ENCODE results near the gene NOL4L.

The NOL4L gene

DNA sequence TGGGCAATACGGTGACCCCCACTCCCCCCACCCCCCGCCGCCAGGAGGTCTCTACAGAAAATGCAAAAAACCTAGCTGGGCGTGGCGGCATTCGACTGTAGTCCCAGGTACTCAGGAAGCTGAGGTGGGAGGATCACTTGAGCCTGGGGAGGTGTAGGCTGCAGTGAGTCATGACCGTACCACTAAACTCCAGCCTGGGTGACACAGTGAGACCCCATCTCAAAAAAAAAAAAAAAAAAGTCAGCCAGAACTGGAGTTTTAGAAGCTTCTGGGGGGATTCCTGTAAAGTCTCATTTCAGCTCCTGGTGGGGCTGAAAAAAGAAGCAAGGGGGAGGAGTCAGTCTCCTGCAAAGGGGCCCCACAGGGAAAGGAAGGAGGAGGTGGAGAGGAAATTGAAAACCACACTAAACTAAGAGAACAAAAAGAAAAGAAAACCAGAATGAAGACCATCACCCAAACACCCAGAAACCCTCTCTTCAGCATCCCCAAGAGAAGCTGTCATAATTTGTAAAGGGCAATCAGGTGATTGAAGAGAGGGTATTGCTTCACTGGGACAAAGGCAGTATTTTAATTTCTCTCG is 50.4 kb downstream of the NOL4L start:
- TF ChIP-seq CTCF (IDR thresholded peaks at IDR 0.05; ENCODE audit: borderline replicate concordance, insufficient read depth, low read depth, low read length): no peak
- no peak overlapping the region for H3K4me3 ChIP-seq (ENCODE audit: low read depth, low read length)

GRCh38 chr20:32533732-32534131 is 51.4 kb downstream of the NOL4L start:
- no peak overlapping the region for H3K4me3 ChIP-seq (ENCODE audit: low read depth, low read length)
- no peak for TF ChIP-seq CTCF (IDR thresholded peaks at IDR 0.05; ENCODE audit: borderline replicate concordance, insufficient read depth, low read depth, low read length)

DNA sequence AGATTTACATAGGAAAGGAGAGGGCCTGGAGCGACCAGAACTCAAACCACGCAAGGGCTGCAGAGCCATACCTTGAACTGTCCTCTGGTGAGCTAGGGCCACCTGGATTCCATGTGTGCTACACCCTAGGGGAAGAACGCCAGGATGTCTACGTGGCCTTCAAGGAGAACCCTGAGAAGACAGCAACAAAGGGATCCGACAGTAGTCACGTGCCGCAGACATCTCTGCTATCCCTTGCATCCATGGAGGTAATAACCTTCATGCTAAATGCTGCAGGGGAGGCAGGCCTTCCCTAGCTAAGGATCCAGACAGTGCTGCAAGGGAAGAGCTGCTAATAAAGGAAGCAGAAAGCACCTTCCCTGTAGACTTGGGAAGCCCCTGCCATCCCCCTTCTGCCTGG is 52.9 kb downstream of the NOL4L start:
- TF ChIP-seq CTCF (IDR thresholded peaks at IDR 0.05; ENCODE audit: borderline replicate concordance, insufficient read depth, low read depth, low read length): no peak
- no peak overlapping the region for H3K4me3 ChIP-seq (ENCODE audit: low read depth, low read length)

- H3K4me3 ChIP-seq (ENCODE audit: low read depth, low read length): no peak overlapping the region
- no peak for TF ChIP-seq CTCF (IDR thresholded peaks at IDR 0.05; ENCODE audit: borderline replicate concordance, insufficient read depth, low read depth, low read length)
These were observed 56.0 kb downstream of the NOL4L start for GRCh38 chr20:32528905-32529670.

DNA sequence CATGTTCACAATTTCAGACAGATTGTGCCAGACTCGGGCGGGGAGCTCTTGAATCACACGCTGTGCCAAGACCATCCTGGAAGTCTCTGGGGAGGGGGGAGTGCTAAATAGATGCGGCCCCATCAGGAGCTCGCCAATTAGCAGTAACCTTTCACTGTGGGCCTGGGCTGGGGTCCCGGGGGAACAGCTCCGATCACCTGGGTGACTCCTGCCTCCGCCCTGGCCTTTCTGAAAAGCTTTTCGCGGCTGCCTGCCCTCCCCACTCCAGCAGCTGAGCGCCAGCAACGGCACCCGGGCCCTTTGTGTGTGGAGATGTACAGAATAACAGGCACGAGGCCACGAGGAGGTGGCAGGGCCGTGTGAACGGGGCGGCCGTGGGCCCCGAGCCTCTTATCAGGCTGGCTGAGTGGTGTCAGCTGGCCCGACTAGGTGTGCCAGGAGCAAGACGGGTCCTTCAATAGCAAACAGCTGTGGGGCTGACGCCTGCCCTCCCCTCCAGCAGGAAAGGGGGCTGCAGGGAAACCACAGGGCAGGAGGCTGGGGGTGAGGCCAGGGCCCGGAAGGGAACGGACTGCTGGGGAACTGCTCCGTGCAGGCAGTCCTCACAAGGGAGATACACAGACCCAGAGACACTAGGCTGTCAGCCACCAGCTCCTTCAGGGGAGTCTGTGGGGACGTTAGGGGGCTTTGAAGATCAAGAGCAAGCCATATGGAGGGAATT is 56.8 kb downstream of the NOL4L start:
- H3K4me3 ChIP-seq (ENCODE audit: low read depth, low read length): no peak overlapping the region
- TF ChIP-seq CTCF (IDR thresholded peaks at IDR 0.05; ENCODE audit: borderline replicate concordance, insufficient read depth, low read depth, low read length): no peak

DNA sequence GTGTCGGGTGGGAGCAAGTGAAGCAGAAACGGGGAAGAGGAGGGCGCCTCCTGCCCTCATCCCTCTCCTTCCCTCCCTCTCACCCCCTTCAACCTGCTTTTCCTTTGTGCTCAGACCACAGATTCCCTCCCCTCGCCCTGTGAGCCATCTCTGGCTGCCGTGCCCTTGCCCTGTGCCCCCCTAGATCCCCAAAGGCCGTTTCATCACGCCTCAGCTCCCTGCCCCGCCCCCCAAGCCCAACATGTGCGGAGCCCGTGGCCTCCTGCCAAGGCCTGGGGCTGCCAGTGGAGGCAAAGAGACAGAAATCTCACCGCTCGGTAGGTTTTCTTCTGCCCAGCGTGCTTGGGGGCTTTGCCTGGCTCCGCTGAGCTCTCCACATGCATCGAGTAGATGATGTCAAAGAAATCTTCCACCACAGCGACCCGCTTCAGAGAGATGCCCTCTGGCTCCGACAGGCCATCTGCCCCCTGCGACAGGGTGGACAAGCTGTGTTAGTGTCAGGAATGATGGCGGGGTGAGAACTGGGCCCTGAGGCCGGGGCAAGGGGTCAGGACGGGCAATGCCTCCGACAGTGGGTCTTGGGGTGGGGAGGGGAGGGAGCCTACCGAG is 57.6 kb downstream of the NOL4L start:
- no peak overlapping the region for H3K4me3 ChIP-seq (ENCODE audit: low read depth, low read length)
- TF ChIP-seq CTCF (IDR thresholded peaks at IDR 0.05; ENCODE audit: borderline replicate concordance, insufficient read depth, low read depth, low read length): no peak
